Right lung (tissue), 10 donors: Measurements from ENCODE around the gene GRM8. TPM values are rescaled to one million over a fixed set of nuclear protein-coding genes. Genes with fewer than 3 reads are reported as not detected.

ENCODE experiments used
- DNase-seq, 2 donors: peaks; one replicate each; pipeline ENCODE4 v3.0.0-alpha.2; 2013
- long read RNA-seq, 8 donors: transcript quantifications; one replicate each; lab custom pipeline, GENCODE V29; 2026
- polyA plus RNA-seq, 5 donors: library from polyadenylated mRNA; unstranded; fragments of 120-200 nt; gene quantifications; one replicate each; pipeline versions ENCODE4 v1.2.1 to v1.2.3, GENCODE V29; 2013; ENCODE audit warnings: inconsistent platforms in 1 of 5, low replicate concordance in 1 of 5; ENCODE audit not compliant: insufficient read length in 5 of 5, insufficient read depth in 1 of 5

GRM8 gene
- polyA plus RNA-seq = under 1 TPM; 0.12 to 0.55 (median 0.18) TPM
- long read RNA-seq, donor 1 = 0 reads
- long read RNA-seq, donor 2 = 0 reads
- long read RNA-seq, donor 3 = 0 reads
- long read RNA-seq, donor 4 = 0 reads
- long read RNA-seq, donor 5 = 0 reads
- long read RNA-seq, donor 6 = 0 reads
- long read RNA-seq, donor 7 = 0 reads
- long read RNA-seq, donor 8 = 0 reads

GRCh38 chr7:127252778-127253280 is at the start of gene GRM8:
TSS of gene GRM8 (minus strand) at chr7:127252941.
- peak; percentile 21 to 23 for DNase-seq

- DNase-seq = no peak
Measured at GRCh38 chr7:127290801-127291361, 38.1 kb upstream of the GRM8 start.

GRCh38 chr7:127290116-127290655 is 37.4 kb upstream of the GRM8 start:
- peak in 1 of 2 donors; percentile 15 for DNase-seq

- DNase-seq = no peak
Measured at GRCh38 chr7:127287133-127287532, 34.4 kb upstream of the GRM8 start.

GRCh38 chr7:127270093-127270492 is 17.4 kb upstream of the GRM8 start:
- DNase-seq = no peak

GRCh38 chr7:127266047-127266446 is 13.3 kb upstream of the GRM8 start:
- DNase-seq = no peak

- DNase-seq = no peak
Measured at GRCh38 chr7:127264219-127264618, 11.5 kb upstream of the GRM8 start.

- DNase-seq = no peak
Measured at GRCh38 chr7:127258111-127258510, 5.4 kb upstream of the GRM8 start.

GRCh38 chr7:127257086-127257485 is 4.3 kb upstream of the GRM8 start:
- DNase-seq = no peak

- DNase-seq = no peak
Measured at GRCh38 chr7:127256041-127256725, 3.4 kb upstream of the GRM8 start.

GRCh38 chr7:127254163-127254684 is 1.5 kb upstream of the GRM8 start:
- no peak for DNase-seq

GRCh38 chr7:127253281-127254162 is 781 bp upstream of the GRM8 start:
- DNase-seq = peak; percentile 33 to 41

GRCh38 chr7:127252377-127252713 is 396 bp downstream of the GRM8 start:
- DNase-seq = no peak

GRCh38 chr7:127251465-127252376 is 1.0 kb downstream of the GRM8 start:
- no peak for DNase-seq

GRCh38 chr7:127251036-127251464 is 1.7 kb downstream of the GRM8 start:
- no peak for DNase-seq

- no peak for DNase-seq
Measured at GRCh38 chr7:127250312-127251035, 2.3 kb downstream of the GRM8 start.

- DNase-seq = no peak
Measured at GRCh38 chr7:127245607-127246006, 7.1 kb downstream of the GRM8 start.

- no peak for DNase-seq
Measured at GRCh38 chr7:127245002-127245401, 7.7 kb downstream of the GRM8 start.

- DNase-seq = no peak
Measured at GRCh38 chr7:127239814-127240213, 12.9 kb downstream of the GRM8 start.

- no peak for DNase-seq
Measured at GRCh38 chr7:127233630-127234029, 19.1 kb downstream of the GRM8 start.
